Stimulated activated CD4-positive, alpha-beta T cell treated with anti-CD3 and anti-CD28 coated beads, Interleukin-4, amount 100 ng/mL, for 4 hours (primary cell): ENCODE results near the gene PRSS36.
"Not testable (repeated sequence)": the region's sequence is repeated elsewhere in the genome, so short reads cannot be mapped to it uniquely, and the experiment has no call there.

Experiments used
- DNase-seq, 2 experiments: peaks; one replicate each; pipeline ENCODE4 v3.0.0-alpha.2; 2020

Gene PRSS36

DNA sequence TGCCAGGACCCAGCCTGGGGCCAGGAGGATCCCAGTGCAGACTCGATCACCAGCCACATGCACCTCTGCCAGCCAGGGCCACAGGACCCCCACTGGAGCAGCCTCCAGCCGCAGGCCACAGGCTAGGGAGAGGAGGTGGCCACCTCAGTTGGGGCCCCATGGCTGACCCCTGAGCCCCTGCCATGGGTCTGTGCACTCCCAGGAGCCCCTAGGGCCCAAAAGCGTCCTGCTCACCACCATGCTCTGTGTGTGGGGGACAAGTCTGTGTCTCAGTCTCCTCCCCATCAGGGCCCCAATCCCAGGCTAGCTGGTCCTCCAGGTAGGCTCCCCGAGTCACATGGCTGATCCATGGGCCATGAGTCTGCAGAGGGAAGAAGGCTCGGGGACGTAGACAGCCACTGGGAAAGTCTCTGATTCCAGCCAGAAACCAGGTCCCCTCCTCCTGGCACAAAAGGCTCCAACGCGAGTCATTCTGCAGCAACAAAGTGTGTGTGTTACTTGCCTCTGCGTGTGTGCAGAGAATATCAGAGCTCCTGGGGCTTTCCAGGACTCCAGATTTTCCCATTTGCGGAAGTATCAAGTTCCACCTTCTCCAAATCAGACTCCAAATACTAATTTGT lies 8.3 kb downstream of the PRSS36 start:
- DNase-seq = no peak

DNA sequence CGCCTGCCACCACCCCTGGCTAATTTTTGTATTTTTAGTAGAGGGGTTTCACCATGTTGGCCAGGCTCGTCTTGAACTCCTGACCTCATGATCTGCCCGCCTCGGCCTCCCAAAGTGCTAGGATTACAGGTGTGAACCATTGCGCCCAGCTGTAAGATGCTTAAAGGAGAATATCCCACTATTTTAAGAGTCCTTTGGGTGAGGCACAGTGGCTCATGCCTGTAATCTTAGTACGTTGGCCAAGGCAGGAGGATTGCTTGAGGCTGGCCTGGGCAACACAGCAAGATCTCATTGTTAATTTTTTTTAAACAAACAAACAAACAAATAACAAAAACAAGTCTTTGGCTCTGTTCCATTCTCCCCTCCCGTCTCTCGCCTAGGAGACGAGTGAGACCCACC lies 8.8 kb downstream of the PRSS36 start:
- DNase-seq = not testable (repeated sequence)

DNA sequence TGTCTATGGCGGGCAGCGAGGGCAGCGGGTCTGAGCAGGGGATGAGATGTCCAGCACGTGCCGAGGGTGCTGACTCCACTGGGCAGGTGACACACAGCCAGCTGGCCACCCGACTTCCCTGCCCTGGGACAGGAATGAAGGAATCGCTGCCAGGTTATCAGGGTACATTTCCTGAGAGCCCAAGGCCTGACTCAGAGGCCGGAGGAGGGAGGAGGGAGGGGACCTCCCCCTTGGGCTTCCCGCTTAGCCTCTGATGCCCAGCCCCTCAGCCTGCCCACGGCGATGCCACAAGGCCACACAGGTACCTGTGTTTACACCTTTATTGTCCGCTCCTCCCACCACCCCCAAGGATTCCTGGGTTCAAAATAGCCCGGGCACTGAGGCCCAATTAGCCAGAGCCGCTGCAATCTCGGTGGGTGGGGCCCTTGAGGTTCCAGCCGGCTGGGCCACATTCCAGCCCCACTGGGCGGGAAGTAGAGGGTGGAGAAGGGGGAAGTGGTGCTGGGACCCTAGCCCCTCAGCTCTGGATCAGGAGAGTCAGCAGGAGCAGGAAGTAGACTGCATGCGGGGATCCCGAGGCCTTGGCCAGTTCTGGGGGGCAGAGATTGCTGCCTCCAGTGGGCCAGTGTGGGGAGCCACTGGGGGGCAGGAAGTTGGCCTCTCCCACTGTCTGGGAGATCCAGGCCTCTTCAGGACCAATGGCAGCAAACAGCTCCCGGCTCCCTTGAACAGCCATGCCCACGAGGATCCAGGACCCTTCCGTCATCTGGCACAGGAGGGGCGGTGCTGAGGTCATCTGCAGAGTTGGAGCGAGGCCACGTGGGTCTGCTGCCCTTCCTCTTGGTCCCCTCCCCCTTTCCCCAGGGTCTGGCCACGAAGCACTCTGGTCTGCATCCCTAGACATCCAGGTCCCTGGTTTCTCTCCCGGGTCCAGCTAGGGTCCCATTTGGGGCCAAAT lies 11.0 kb downstream of the PRSS36 start:
- DNase-seq = no peak

DNA sequence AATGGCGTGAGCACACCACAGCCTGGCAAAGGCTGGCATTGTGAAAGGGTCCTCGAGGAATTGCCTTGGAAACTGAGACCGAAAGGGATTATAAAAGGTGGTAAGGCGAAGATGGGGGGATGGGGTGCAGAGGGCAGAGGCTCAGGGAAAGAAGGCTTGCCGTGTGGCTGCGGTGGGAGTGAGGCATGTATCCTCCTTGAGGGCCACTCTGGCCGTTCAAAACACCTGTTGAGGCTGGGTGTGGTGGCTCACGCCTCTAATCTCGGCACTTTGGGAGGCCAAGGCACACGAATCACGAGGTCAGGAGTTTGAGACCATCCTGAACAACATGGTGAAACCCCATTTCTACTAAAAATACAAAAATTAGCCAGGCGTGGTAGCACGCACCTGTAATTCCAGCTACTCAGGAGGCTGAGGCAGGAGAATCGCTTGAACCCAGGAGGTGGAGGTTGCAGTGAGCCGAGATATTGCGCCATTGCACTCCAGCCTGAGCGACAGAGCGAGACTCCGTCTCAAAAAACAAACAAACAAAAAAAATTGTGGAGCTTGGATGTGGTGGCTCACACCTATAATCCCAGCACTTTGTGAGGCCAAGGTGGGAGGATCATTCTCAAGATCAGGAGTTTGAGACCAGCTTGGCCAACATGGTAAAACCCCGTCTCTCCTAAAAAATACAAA lies 12.9 kb downstream of the PRSS36 start:
- DNase-seq = not testable (repeated sequence)

DNA sequence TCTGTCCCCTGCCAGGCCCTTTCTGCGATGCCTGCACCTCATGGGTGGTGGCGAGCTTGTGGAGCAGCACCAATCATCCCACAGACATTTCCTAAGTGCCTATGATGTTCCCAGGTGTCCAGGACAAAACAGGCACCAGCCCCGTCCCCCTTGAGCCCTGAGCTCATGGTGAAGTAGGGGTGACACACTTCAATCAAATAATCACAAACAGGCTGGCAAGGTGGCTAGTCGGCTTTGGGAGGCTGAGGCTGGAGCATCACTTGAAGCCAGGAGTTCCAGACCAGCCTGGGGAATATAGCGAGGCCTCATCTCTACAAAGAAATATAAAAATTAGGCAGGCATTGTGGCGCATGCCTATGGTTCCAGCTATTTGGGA lies 13.6 kb downstream of the PRSS36 start:
- no peak for DNase-seq

DNA sequence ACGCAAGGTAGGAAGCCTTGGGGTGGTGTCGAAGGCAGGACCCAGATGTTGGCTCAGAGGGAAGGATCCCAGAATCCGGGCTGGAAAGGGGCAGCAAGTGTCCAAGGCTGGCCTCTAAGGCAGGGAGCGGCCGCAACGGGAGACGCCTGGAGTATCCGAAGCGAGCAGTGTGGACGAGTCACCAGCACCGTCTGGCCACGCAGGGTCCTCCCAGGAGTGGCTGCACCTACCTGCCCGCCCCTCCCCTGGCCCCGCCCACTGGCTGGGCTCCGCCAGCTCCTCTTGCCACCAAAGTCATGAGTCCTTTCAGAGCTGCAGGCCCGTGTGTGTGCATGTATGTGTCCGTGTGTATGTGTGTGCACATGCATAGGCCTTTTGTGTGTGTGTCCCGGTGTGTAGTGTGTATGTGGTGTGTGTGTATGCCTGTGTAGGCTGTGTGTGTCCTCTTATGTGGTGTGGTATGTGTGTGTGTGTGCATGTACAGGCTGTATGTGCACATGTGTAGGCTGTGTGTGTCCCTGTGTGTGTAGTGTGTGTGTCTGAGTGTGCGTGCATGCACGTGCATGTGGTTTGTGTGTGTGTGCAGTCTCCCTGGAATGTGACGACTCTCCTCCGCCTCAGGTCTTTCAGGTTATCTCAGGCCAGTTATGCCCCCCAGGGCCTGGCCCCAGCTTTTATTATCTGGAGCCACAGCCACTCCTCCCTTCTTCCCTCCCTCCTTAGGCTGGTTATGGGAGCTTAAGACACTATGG lies 14.2 kb downstream of the PRSS36 start, which contains the start of gene PRSS8:
TSS of gene PRSS8 (minus strand) at position 193 of the 752 bp plus-strand sequence. CDS start 229 bp downstream, outside the sequence.
- DNase-seq = no peak

DNA sequence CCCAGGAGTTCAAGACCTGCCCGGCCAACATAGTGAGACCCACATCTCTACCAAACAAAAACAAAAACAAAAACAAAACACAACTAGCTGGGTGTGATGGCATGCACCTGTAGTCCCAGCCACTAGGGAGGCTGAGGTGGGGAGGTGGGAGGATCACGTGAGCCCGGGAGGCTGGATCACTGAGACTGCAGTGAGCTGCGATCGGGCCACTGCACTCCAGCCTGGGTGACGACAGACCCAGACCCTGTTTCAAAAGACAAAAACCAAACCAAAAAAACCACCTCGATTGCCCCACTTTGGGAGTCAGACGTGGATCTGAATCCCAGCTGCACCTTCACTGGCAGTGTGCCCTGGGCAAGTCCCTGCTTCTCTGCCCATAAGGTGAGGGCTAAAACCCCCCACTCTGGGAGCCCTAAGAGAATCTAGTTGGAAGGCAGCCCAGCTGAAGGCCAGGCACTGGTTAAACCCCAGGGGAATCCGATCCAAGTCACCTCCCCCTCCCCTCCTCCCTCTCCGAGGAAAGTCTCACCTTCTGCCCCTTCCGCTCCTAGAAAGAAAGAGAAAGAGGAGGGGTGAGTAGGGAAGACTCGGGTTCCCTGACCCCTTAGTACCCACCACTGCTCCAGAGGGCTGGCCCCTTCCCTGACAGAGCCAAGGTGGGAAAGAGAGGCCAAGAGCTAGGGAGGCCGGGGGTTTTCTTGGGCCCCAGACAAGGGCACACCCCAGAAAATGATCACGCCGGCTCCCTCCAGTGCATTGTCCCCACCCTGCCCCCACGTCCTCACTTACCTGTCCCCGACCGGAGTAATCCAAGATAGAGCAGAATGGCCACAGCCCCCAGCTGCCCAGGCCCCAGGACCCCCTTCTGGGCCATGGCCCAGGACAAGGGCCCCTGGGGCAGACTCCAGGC lies 15.0 kb downstream of the PRSS36 start:
- no peak for DNase-seq

DNA sequence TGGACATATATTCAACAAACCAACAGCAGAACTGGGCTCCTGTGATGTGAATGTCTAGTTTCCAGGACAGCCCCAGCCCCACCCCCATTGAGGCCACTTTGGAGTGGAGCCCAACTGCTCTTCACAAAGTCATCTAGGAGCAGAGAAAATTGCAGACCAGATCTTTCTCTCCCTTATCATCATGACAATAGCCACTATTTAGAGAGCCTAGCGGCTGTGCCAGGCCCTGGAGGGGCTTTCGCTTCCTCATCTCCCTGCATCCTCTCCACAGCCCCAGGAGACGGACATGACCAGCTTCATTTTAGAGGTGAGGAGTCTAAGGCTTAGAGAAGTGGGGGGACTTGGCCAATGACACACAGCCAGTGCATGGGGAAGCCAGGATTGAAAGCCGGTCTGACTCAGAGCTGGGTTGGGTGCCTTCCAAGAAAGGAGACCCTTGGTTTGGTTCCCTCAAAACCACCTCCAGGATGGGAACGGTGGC lies 15.7 kb downstream of the PRSS36 start:
- DNase-seq = no peak

DNA sequence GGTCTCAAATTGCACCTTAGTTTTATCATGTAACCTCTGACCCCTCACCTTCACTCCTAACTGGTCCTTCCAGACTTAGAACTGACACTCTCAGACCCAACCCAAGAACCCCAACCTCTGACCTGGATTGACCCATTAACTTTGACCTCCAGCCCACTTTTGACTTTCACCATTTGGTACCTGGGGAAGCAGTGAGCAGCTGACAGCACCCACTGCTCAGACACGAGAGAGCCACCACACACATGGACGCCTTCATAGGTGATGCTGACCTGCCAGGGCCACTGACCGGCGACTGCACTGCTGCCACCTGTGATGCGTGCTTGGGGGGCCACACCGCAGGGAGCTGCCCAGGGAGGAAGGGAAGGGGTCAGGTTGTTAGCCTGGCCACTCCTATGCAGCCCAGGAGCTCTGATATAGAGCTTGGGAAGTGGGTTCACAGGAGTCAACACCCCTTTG lies 16.8 kb downstream of the PRSS36 start:
- no peak for DNase-seq

DNA sequence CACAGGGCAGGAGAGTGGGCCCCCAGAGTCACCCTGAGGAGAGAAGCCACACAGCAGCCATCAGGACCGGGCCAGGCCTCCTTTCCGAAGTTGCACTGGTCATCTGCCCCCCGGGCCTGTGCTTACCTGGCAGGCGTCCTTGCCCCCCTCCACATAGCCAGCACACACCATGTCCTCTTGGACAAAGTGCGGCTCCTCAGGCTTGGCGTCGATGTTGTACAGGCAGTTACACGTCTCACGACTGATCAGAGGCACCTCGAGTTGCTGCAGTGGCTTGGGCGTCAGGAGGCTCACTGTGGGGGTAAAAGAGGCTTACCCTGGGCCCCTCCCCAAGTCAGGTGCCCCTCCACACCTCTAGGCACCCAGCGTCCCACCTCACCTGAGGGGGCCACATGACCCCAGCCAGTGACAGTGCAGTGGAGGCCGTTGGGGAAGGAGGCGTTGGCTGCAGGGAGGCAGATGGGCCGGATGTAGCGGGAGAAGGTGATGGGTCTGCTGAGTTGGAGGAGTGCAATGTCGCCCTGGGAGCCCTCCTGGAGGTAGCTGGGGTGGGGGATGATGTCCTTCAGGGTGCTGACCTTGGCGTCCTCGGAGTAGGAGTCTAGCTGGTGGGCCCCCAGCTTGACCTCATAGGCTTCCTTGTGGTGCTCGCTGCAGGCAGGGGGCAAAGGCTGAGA lies 17.4 kb downstream of the PRSS36 start:
- no peak for DNase-seq

DNA sequence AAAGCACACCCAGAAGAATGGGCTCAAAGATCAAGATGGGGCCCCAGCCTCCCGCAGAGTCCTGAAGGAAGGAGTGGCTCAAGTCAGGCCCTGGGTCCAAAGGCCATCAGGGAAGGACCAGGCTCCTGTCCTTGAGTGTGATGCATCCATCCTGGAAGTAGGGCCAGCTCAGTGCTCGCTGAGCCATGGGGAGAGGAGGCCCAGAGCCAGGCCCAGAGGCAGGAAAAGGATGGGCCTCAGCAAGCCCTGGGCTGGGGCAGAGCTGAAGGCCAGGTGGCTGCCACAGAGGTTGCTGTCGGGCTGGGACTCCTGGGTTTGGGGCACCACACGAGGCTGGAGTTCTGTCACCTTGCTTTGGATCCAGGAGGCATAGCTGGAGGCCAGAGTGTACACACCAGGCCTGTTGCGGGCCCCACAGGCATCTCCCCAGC lies 18.0 kb downstream of the PRSS36 start:
- DNase-seq = no peak

DNA sequence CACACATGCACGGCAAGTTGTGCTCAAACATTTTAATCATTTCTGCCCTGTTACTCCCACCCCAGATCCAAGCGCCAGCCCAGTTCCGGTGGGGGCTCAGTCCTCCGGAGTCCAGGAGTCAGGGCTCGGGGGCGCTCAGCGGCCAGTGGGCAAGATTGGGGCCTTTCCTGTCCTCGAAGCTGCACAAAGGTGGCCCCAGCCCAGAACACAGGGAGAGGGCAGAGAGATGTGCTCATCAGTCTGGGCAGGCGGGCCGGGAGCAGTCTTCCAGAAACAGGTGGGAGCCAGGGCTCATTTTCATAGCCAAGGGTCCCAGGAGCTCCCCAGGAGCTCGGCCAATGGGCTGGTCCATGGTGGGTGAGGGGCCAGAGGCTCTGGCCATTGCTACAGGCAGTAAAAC lies 18.4 kb downstream of the PRSS36 start:
- no peak for DNase-seq

DNA sequence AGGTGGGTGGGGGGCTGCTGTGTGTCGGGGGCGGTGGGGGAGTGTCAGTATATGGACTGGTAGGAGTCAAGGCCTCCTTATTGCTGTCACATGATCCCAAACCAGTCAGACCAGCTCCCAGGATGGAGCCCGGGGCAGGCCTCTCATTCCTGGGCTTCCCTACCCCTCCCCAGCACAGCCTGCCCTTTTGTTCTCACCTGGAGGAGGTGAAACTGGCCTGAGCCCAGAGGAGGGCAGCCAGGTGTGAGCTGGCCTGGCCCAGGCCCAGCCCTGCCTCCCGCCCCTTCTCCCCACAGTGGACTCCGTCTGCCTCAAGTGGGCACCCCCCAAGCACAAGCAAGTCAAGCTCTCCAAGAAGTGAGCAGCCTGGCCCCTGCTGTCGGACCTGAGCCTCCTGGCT lies 19.0 kb downstream of the PRSS36 start:
- DNase-seq = no peak

DNA sequence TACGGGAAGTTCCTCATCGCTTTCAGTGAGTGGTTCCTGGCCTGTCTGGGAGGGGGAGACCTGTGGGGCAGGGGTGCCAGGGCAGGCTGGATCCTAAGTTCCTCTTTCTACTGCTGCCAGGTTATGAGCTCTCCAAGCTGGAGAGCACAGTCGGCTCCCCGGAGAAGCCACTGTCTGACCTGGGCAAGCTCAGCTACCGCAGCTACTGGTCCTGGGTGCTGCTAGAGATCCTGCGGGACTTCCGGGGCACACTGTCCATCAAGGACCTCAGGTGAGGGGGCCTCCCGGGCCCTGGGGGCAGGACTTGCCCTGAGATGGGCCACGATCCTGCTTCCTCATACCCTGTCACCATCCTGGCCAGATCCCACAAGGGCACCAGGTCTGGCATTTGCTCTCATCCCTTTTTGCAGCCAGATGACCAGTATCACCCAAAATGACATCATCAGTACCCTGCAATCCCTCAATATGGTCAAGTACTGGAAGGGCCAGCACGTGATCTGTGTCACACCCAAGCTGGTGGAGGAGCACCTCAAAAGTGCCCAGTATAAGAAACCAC lies 19.5 kb downstream of the PRSS36 start:
- no peak for DNase-seq

DNA sequence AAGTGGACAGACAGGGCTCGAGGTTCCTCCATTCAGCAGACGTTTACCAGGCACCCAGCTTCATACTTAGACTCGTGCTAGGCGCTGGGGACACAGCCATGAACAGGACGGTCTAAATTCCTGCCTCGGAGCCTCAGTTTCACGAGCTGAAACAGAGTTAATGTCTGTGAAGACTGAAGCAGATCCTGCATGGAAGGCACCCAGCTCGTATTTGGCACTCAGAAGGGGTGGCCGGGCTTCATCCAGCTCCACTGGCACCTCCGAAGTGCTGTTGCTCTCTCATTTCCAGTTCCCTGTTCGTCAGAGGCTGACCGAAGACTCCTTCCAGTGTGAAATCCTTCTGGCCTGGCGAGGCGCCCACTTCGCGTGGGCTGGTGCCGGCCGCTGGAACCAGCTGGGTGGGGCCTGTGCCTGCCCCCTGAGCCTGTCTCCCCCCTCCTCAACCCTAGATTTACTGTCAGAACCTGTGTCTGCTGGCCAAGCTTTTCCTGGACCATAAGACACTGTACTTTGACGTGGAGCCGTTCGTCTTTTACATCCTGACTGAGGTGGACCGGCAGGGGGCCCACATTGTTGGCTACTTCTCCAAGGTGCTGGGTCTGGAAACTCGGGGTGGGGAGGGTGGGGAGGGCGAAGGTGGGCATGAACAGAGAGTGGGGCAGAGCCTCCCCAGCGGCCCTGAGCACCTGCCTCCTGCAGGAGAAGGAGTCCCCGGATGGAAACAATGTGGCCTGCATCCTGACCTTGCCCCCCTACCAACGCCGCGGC lies 20.1 kb downstream of the PRSS36 start:
- no peak for DNase-seq

DNA sequence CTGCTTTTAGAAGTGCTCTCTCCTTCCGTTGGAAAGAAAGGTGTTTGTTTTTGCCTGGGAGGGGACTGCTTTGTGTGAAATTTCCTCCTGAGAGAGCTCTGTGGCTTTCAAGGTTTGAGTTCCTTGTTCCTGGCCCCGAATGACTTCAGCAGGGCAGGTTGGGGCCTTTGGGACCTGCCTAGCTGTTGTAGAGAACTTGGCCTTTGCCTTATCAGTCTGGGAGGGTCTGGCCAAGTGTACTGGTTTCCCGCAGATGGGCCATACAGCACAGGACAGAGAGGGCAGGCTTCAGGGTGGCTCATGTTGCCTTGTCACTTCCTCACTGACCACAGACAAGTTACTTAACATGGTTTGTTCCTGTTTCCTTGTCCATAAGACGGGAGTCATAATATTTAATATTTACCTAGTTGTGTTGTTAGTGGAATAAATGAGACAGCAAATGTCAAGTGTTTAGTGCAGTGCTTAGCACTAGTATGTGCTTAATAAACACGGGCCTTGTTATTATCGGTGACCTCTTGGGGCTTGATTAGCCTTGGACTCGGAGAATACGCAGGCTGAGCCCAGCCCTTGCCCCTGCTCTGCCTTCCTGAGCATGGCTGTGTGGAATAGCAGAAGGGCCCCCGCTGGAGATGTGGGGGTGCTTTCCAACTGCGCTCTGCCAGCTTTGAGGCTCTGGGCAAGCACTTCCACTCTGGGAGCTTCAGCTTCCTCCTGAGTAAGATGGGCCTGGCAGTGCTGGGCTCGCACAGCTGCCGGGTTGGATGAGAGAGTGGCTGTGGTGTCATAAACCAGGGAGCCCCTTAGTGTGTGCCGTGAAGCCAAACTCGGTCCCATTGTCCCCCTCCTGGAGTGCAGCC lies 20.9 kb downstream of the PRSS36 start:
- DNase-seq = no peak

DNA sequence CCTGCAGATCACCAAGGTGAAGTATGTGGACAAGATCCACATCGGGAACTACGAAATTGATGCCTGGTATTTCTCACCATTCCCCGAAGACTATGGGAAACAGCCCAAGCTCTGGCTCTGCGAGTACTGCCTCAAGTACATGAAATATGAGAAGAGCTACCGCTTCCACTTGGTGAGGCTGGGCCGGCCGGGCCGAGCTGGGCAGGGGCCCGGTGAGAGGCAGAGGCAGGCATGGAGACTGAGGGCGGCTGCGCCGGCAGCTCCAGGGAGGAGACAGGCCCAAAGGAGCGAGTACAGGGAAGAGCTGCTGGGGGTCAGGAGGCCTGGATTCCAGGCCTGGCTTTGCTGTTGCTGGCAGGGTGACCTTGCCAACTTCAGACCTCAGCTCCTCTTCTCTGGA lies 22.7 kb downstream of the PRSS36 start:
- no peak for DNase-seq

DNA sequence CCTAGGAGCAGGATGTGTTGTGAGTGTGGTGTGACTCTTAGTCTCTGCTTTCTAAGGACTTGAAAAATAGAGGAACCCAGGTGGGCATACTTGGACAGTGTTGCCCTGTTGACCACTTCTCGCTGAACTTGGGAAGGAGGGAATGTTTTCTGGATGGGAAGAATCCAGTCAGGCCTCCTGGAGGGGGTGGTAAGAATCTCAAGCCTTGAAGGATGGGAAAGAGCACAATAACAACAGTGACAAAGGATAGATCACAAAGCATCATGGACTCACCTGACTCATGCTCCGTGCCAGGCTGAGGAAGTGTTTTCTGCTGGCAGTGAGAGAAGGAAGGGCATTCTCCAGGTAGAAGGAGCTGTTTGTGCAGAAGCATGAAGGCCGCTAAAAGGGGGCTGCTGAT lies 24.0 kb downstream of the PRSS36 start:
- no peak for DNase-seq

DNA sequence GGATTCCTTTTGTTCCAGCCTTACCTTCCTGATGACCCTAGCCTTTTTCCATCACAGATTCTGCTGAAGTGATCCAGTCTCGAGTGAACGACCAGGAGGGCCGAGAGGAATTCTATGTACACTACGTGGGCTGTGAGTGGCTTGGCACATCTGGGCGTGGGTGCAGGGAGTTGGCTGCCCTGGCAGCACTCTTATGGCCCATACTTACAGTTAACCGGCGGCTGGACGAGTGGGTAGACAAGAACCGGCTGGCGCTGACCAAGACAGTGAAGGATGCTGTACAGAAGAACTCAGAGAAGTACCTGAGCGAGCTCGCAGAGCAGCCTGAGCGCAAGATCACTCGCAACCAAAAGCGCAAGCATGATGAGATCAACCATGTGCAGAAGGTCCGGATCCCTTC lies 29.7 kb downstream of the PRSS36 start:
- DNase-seq = no peak
